ENCODE measurements around the gene MIPEP. TPM values are rescaled to one million over a fixed set of nuclear protein-coding genes. Genes with fewer than 3 reads are reported as not detected.

Gene MIPEP
- total and polyA plus RNA-seq, 9 of the 15 experiments (the other 6 are each of a cell fraction or from before 2014, with no cell fraction given) = 1.7 to 19.3 (median 13.1) TPM

DNA sequence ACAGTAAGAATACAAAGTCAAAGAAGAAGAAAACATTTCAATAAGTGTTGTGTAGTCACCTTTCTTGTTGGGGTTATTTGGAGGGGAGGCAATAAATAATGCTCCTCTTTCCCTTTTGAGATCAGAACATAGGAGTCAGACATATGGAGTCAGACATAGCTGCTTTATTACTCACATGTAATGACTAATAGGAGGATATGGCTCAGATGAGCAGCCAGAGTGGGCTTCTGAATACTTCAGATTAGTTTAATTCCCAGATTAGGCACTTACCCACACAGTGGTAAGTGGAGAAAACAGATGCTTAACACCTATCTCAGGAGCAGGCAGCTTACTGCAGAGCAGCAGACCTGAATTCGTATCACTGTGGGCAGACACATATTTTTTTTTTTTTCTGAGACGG is 39.8 kb upstream of the MIPEP start:
- Histone ChIP-seq H3K9me1 (ENCODE audit: control insufficient read depth, insufficient read depth, low read length) (no peaks in the 10 kb centered on the region), H3K27me3 (ENCODE audit: control insufficient read depth in 2 of 2, insufficient read depth in 2 of 2, low read length in 2 of 2) (no peaks in the 10 kb centered on the region), H3K4me1 (replicated peaks in 1 of 2; ENCODE audit: control insufficient read depth in 2 of 2, insufficient read depth in 2 of 2, low read length in 2 of 2) (no peaks in the 10 kb centered on the region), H3K4me3 (no peak overlapping the region), H2AFZ (ENCODE audit: low read depth, low read length) (no peak overlapping the region), H3K79me2 (ENCODE audit: control insufficient read depth, insufficient read depth, low read length) (no peaks in the 10 kb centered on the region), H3K27ac (ENCODE audit: extremely low read depth, low read depth, low read length) (no peak overlapping the region), H3K36me3 (ENCODE audit: control insufficient read depth, insufficient read depth, low read length) (no peaks in the 10 kb centered on the region), H3K4me2 (ENCODE audit: insufficient read depth, low read length) (no peak overlapping the region), H4K20me1 (replicated peaks; ENCODE audit: control insufficient read depth, insufficient read depth, low read length) (no peaks in the 10 kb centered on the region), H3K9ac (ENCODE audit: insufficient read depth in 1 of 2, low read depth in 2 of 2, low read length in 2 of 2) (no peak overlapping the region), H3K9me3 (replicated peaks; ENCODE audit: control insufficient read depth, insufficient read depth, low read depth, low read length) (no peaks in the 10 kb centered on the region)
- in situ Hi-C loops (cut with MboI) = no loop called here
- no peak for TF ChIP-seq ZNF3 (CRISPR knock-in tag; IDR thresholded peaks at IDR 0.05)
- TF ChIP-seq ZNF655 (CRISPR knock-in tag; IDR thresholded peaks at IDR 0.05) = no peak
- TF ChIP-seq, protein P1, sequence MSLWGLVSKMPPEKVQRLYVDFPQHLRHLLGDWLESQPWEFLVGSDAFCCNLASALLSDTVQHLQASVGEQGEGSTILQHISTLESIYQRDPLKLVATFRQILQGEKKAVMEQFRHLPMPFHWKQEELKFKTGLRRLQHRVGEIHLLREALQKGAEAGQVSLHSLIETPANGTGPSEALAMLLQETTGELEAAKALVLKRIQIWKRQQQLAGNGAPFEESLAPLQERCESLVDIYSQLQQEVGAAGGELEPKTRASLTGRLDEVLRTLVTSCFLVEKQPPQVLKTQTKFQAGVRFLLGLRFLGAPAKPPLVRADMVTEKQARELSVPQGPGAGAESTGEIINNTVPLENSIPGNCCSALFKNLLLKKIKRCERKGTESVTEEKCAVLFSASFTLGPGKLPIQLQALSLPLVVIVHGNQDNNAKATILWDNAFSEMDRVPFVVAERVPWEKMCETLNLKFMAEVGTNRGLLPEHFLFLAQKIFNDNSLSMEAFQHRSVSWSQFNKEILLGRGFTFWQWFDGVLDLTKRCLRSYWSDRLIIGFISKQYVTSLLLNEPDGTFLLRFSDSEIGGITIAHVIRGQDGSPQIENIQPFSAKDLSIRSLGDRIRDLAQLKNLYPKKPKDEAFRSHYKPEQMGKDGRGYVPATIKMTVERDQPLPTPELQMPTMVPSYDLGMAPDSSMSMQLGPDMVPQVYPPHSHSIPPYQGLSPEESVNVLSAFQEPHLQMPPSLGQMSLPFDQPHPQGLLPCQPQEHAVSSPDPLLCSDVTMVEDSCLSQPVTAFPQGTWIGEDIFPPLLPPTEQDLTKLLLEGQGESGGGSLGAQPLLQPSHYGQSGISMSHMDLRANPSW (CRISPR knock-in tag; IDR thresholded peaks at IDR 0.05) = no peak
- no peak for TF ChIP-seq POLR2B (IDR thresholded peaks at IDR 0.05; ENCODE audit: low read depth, partially characterized antibody)
- TF ChIP-seq, protein P2, sequence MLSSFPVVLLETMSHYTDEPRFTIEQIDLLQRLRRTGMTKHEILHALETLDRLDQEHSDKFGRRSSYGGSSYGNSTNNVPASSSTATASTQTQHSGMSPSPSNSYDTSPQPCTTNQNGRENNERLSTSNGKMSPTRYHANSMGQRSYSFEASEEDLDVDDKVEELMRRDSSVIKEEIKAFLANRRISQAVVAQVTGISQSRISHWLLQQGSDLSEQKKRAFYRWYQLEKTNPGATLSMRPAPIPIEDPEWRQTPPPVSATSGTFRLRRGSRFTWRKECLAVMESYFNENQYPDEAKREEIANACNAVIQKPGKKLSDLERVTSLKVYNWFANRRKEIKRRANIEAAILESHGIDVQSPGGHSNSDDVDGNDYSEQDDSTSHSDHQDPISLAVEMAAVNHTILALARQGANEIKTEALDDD (IDR thresholded peaks at IDR 0.05) = no peak
- TF ChIP-seq NR3C1 (CRISPR knock-in tag; IDR thresholded peaks at IDR 0.05) = no peak
- BruUV-seq (replicated peaks) = no TSS peak
- CTCF ChIA-PET (ENCODE audit: low intra/inter-chr PET ratio) = no interaction called here
- POLR2A ChIA-PET = no interaction called here
- ATAC-seq = no peak
- FAIRE-seq = no peak
- no peak for DNase-seq (ENCODE audit: extremely low read depth in 1 of 4, low spot score in 3 of 4)
- WGBS (ENCODE audit: insufficient coverage, low coverage, missing lambda C conversion rate) = no CpG with 5 or more reads among the region's 2 CpGs
- intact Hi-C loops (cut with micrococcal nuclease) = no loop called here

Measured in K562 (cell line).